Measurements from ENCODE around the gene AKAP13. TPM values are rescaled to one million over a fixed set of nuclear protein-coding genes. Genes with fewer than 3 reads are reported as not detected.

AKAP13 gene
- polyA plus RNA-seq, 4 donors = 71.3 to 100 (median 83.7) TPM

- no peak for DNase-seq (ENCODE audit: low read depth in 4 of 4, low spot score in 2 of 4)
Observed at GRCh38 chr15:85679231-85679630, 298.8 kb downstream of the AKAP13 start.

- DNase-seq (ENCODE audit: low read depth in 4 of 4, low spot score in 2 of 4) = no peak
Observed at GRCh38 chr15:85681386-85681785, 301.0 kb downstream of the AKAP13 start.

DNA sequence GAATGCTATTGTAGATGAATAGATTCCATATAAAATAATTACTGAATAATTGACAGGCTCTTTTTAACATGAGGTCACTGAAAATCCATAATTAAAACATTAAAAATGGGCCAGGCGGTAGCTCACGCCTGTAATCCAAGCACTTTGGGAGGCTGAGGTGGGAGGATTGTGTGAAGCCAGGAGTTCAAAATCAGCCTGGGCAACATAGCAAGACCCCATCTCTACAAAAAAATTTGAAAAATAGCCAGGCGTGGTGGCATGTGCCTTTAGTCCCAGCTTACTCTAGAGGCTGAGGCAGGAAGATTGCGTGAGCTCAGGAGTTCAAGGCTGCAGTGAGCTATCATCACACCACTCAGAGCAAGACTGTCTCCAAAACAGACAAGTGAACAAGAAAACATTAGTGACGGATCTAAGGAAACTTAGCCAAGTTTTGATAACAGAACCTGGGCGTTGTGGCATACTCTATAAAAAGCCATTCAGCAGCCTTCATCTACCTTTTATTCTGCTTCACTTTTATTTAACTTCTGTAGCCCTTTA, 303.8 kb downstream of the AKAP13 start:
- DNase-seq (ENCODE audit: low read depth in 4 of 4, low spot score in 2 of 4) = no peak

GRCh38 chr15:85685356-85685755, 305.0 kb downstream of the AKAP13 start:
- DNase-seq (ENCODE audit: low read depth in 4 of 4, low spot score in 2 of 4) = no peak

GRCh38 chr15:85687329-85687728, 306.9 kb downstream of the AKAP13 start:
- no peak for DNase-seq (ENCODE audit: low read depth in 4 of 4, low spot score in 2 of 4)

GRCh38 chr15:85688711-85689110, 308.3 kb downstream of the AKAP13 start:
- DNase-seq (ENCODE audit: low read depth in 4 of 4, low spot score in 2 of 4) = no peak

GRCh38 chr15:85689729-85690128, 309.3 kb downstream of the AKAP13 start:
- no peak for DNase-seq (ENCODE audit: low read depth in 4 of 4, low spot score in 2 of 4)

DNA sequence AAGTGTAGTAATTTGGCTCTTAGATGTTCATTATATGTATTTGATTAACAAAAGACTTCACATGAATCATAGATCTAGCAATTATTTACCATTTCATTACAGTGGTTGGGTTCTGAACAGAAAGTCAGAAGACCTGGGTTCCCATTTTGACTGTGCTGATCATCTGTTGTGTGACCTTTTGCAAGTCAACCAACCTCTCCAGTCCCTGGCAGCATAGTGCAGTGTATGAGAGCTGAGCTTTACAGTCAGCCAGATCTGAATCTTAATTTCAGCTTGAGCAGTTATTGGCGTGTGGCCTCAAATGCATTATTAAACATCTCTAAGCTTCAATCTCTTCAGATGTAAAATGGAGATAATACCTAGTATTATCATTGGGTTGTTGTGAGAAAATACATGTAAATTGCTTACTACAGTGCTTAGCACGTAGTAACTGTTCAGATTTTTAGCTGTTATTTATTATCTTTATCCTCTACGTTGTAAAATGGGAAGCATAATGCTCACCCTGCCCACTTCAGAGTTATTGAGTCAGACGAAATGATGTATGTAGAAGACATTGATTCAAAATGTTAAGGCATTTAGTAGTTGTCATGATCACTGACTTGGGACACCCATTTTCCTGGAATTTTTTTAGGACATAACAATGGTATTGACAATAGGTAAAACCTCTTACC, 310.3 kb downstream of the AKAP13 start:
- DNase-seq (ENCODE audit: low read depth in 4 of 4, low spot score in 2 of 4) = no peak

DNA sequence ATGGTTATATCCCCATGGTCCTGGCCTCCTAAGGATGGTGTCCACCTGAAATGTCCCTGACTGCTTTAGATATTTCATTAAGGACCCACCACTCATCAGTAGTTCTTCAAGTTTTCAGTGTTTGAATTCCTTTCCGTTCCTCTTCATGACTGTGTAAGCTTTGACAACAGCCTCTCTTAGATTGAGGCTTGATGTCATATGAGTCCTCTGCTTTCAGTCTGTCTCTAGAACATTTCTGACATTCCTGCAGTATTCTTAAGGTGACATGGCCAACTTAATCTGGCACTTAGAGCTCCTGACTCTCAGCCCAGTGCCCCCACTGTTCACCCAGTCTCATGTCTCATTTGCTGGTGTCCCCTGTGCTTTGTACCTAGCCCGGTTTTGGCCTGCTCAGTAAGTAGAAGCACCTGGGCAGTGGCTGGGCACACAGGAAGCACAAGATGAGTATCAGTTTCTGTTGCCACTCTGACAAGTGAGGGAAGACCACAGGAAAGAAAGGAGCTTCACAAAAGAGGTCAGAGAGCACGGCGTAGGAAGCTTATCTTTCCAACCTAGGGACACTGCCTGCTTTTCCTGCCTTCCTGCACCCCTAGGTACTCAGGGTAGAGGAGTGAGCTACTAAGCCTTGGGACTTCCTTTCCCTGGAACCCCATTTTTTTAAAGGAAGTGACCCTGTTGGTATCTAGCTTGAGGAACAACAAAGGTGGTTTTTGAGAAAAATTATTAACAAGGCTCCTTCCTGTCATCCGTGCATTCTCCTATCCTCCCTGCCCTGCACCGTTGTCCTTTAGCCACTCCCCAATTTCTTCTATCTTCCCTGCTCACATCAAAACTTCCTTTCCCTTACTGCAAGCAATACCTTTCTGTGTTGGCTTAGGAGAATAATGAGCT, 311.2 kb downstream of the AKAP13 start:
- DNase-seq (ENCODE audit: low read depth in 4 of 4, low spot score in 2 of 4) = no peak

DNA sequence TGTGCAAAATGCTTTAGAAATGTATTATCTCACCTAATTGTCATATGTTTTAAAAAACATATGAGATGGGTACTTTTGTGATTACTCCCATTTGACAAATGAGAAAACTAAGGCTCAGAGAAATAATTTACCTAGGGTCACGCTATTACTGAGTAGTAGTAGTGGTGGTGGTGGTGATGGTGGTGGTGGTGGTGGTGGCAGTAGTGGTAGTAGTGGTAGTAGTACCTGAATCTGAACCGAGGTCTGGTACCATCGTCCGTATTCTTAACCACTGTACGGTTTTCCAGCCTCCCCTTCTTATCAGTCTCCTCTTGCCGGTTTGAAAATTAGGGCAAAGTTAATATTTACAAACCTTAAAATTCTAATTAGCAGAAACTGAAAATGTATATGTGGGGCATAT, 311.9 kb downstream of the AKAP13 start:
- DNase-seq (ENCODE audit: low read depth in 4 of 4, low spot score in 2 of 4) = no peak

GRCh38 chr15:85692873-85693272, 312.5 kb downstream of the AKAP13 start:
- DNase-seq (ENCODE audit: low read depth in 4 of 4, low spot score in 2 of 4) = no peak

GRCh38 chr15:85693277-85693676, 312.9 kb downstream of the AKAP13 start:
- no peak for DNase-seq (ENCODE audit: low read depth in 4 of 4, low spot score in 2 of 4)

DNA sequence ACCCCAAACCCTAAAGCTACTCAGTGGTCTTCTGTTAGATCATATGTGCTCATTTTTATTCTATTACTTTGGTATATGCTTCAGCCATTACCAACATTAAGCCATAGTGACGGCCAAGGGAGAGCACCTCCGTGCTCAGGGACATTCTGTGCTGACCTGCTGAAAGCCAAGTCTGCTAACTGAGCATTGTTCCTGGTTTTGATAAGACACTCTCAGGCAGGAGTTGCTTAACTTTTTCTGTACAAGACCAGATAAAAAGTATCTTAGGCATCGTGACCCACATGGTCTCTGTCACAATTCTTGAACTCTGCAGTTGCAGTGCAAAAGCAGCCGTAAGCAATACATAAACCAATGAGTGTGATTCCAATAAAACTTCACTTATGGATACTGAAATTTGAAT, 313.7 kb downstream of the AKAP13 start:
- no peak for DNase-seq (ENCODE audit: low read depth in 4 of 4, low spot score in 2 of 4)

GRCh38 chr15:85700767-85701166, 320.4 kb downstream of the AKAP13 start:
- no peak for DNase-seq (ENCODE audit: low read depth in 4 of 4, low spot score in 2 of 4)

- no peak for DNase-seq (ENCODE audit: low read depth in 4 of 4, low spot score in 2 of 4)
Observed at GRCh38 chr15:85702321-85703101, 322.1 kb downstream of the AKAP13 start.

DNA sequence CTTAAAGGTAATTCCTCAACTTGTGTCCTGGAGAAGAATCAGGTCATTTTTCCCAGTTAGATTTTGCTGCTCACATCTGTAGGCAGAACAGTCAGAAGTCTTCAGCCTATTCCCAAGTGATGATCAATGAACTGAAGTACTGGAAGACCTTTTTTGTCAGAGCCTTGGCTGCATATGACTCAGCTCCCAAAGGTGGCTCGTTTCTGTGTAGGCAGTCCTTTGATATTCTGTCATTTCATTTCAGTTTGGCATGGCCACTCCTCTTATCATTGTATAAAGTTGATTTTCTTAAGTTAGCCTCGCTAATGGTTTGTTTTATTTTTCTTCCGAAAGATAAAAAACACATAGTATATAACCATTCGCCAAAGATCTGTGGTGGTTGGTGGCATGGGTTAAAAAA, 323.7 kb downstream of the AKAP13 start:
- no peak for DNase-seq (ENCODE audit: low read depth in 4 of 4, low spot score in 2 of 4)

- DNase-seq (ENCODE audit: low read depth in 4 of 4, low spot score in 2 of 4) = no peak
Observed at GRCh38 chr15:85704720-85705429, 324.5 kb downstream of the AKAP13 start.

- no peak for DNase-seq (ENCODE audit: low read depth in 4 of 4, low spot score in 2 of 4)
Observed at GRCh38 chr15:85706779-85707518, 326.5 kb downstream of the AKAP13 start.

DNA sequence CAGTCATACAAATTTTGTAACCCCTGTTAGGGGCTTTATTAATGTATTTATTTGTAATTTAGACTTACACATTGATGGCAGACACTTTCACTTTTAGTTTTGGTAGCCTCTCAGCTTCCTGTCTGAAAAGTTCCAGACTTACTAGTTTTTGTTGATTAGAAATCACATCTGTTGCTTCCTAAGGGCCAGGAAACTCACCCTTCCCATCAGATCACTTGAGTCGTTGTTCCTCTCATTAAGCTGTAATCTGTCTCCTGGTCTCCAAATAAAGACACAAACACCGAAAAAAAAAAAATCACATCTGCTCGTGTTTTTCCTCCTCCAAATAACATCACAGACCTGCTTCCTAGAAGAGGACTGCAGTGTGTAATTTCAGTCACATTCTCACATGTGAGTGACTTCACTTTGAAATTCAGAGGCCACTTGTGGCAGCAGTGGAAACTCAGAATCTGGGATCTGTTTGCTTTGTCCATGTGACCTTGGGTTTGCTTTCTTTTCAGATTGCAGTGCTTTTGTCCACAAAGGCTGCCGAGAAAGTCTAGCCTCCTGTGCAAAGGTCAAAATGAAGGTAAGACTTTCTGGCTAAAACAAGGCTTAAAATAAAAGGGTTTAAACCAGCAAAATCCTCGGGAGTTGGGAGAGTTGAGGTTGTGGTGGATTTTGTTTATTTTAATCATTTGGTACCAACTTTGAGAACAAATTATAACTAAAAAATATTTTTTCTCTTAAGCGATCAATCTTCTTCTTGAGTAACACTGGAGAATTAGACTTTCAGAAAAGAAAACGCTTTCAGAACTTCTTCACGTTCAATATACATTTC, 327.3 kb downstream of the AKAP13 start:
- DNase-seq (ENCODE audit: low read depth in 4 of 4, low spot score in 2 of 4) = no peak
